ENCODE measurements around the gene RHOT1.

Gene RHOT1

GRCh38 chr17:32120716-32121115 is 21.6 kb upstream of the RHOT1 start:
- TF ChIP-seq, protein P1, sequence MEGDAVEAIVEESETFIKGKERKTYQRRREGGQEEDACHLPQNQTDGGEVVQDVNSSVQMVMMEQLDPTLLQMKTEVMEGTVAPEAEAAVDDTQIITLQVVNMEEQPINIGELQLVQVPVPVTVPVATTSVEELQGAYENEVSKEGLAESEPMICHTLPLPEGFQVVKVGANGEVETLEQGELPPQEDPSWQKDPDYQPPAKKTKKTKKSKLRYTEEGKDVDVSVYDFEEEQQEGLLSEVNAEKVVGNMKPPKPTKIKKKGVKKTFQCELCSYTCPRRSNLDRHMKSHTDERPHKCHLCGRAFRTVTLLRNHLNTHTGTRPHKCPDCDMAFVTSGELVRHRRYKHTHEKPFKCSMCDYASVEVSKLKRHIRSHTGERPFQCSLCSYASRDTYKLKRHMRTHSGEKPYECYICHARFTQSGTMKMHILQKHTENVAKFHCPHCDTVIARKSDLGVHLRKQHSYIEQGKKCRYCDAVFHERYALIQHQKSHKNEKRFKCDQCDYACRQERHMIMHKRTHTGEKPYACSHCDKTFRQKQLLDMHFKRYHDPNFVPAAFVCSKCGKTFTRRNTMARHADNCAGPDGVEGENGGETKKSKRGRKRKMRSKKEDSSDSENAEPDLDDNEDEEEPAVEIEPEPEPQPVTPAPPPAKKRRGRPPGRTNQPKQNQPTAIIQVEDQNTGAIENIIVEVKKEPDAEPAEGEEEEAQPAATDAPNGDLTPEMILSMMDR (IDR thresholded peaks at IDR 0.05), result no peak

DNA sequence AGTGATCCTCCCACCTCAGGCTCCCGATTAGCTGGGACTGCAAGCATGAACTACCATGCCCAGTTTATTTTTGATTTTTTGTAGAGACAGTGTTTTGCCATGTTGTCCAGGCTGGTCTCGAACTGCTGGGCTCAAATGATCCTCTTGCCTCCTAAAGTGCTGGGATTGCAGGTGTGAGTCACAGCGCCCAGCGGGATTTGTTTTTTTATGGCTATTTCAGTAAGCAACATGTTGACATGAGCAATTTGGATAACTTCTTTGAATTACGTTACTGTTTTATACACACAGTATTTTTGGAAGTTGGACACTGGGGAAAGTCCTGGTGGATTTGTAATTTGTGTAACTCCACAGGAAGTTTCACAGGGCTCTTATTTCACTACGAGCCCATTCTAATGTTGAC is 18.5 kb upstream of the RHOT1 start:
- TF ChIP-seq, protein P1 (IDR thresholded peaks at IDR 0.05), result no peak

GRCh38 chr17:32124985-32125847 is 17.1 kb upstream of the RHOT1 start:
- TF ChIP-seq, protein P1 (IDR thresholded peaks at IDR 0.05), result no peak

GRCh38 chr17:32125848-32126153 is 16.5 kb upstream of the RHOT1 start:
- TF ChIP-seq, protein P1 (IDR thresholded peaks at IDR 0.05), result no peak

DNA sequence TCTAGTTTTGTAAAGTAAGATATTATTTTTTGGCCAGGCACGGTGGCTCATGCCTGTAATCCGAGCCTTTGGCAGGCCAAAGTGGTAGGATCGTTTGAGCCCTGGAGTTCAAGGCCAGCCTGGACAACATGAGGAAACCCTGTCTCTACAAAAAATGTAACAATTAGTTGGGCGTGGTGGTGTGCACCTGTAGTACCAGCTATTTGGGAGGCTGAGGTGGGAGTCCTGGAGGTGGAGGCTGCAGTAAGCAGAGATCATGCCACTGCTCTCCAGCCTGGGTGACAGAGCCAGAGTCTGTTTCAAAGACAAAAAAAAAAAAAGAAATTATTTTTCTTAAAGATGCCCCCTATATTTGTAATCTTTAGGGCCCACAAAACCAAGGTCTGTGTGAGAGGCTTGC is 16.0 kb upstream of the RHOT1 start:
- TF ChIP-seq, protein P1 (IDR thresholded peaks at IDR 0.05), result no peak

DNA sequence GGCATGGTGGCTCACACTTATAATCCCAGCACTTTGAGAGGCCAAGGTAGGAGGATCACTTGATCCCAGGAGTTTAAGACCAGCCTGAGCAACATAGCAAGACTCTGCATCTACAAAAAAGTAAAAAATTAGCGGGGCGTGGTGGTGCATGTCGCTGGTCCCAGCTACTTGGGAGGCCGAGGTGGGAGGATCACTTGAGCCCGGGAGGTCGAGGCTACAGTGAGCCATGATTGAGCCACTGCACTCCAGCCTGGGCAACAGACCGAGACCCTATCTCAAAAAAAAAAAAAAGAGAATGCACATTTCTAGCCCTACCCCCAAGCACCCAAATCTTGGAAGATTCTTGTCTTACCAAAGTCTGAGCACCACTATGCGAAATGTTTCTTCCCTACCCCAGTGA is 15.6 kb upstream of the RHOT1 start:
- TF ChIP-seq, protein P1 (IDR thresholded peaks at IDR 0.05), result no peak

DNA sequence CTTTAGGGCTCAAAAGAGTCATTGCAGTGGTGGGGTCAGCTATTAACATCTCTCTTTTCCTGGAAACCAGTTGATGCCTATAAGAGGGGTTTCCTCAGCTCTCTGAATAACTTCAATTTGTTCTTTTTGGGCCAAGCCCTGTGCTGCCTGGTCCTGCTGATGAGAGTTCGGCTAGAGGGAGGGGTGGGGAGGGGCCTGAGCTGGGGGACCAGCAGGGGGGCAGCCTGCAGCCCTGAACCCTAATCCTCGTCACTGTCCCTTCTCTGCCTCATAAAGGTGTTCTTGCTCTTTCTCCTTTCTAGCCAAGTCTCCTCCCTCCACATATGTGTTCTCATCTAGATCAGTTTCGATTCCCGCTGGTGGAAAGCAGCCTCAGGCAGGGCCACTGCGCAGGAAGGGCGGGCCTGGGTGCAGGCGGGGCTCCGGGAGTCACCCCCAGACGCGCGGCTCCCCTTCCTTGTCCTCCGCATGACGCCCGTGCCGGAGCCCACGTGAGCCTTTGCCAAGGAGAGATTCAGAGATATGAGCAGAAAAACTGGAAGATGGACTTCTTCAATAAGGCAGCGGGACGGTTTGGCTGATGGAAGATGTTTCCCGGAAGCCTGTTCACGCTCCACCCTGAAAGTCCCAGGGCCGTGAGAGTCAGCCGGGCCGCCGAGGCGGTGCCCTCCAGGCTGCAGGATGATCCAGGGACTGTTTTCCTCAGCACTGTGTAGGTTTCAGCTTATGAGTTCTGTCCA is 15.0 kb upstream of the RHOT1 start:
- TF ChIP-seq, protein P1 (IDR thresholded peaks at IDR 0.05), result no peak

Data from LNCAP (cell line).